ENCODE data around the gene SBSN. TPM values are rescaled to one million over a fixed set of nuclear protein-coding genes. Genes with fewer than 3 reads are reported as not detected.

The SBSN gene
- total and polyA plus RNA-seq, 2 experiments from 2014 or later = 3.2 to 7.9 TPM

- Histone ChIP-seq H3F3A (ENCODE audit: insufficient read depth) (no peaks in the 10 kb centered on the region; the same call in 1 of the 2 replicates), H3K4me1 (ENCODE audit: insufficient read depth) (peaks cover 8% of the 10 kb centered on the region)
- 38 to 46% methylated on average over 6 of the region's 6 CpGs for WGBS, 2 experiments (ENCODE audit: low coverage in 1 of 2, low lambda C conversion rate in 2 of 2, missing lambda C conversion rate in 2 of 2)
These were observed 3.2 kb upstream of the SBSN start for GRCh38 chr19:35531291-35531690.

GRCh38 chr19:35529241-35530218 is 1.4 kb upstream of the SBSN start:
- H3K9me3 ChIP-seq (ENCODE audit: low read depth) = no peaks in the 10 kb centered on the region
- no peaks in the 10 kb centered on the region for H3K79me2 ChIP-seq (ENCODE audit: insufficient read depth)
- in situ Hi-C loops (cut with MboI) = no loop called here
- H3F3A ChIP-seq (ENCODE audit: insufficient read depth) = no peaks in the 10 kb centered on the region; the same call in 1 of the 2 replicates
- no peaks in the 10 kb centered on the region for H3K36me3 ChIP-seq (ENCODE audit: low read depth)
- H3K27ac ChIP-seq = no peak overlapping the region
- no peak overlapping the region for H3K4me2 ChIP-seq (ENCODE audit: unreplicated experiment)
- TF ChIP-seq EZH2 (IDR thresholded peaks at IDR 0.05; ENCODE audit: insufficient read depth, poor library complexity, severe bottlenecking) (no peak), EZH2phosphoT487 (IDR thresholded peaks at IDR 0.05; ENCODE audit: insufficient read depth, low read depth) (no peak)
- H3K9me2 ChIP-seq (ENCODE audit: insufficient read depth) = no peaks in the 10 kb centered on the region
- no peak for DNase-seq
- H3K27me3 ChIP-seq (replicated peaks; ENCODE audit: insufficient read depth) = no peaks in the 10 kb centered on the region
- no peak overlapping the region for H2AFZ ChIP-seq
- H3K4me3 ChIP-seq = no peak overlapping the region
- H3K4me1 ChIP-seq (ENCODE audit: insufficient read depth) = peaks cover 8% of the 10 kb centered on the region
- WGBS, 2 experiments (ENCODE audit: low coverage in 1 of 2, low lambda C conversion rate in 2 of 2, missing lambda C conversion rate in 2 of 2) = 58 to 60% methylated on average over 18 to 19 of the region's 19 CpGs
- H3K9ac ChIP-seq = no peak overlapping the region
- H4K20me1 ChIP-seq (ENCODE audit: insufficient read depth) = no peaks in the 10 kb centered on the region

More at GRCh38 chr19:35531291-35531690, 3.2 kb upstream of the SBSN start:
- H3K4me3 ChIP-seq = no peak overlapping the region
- TF ChIP-seq EZH2phosphoT487 (IDR thresholded peaks at IDR 0.05; ENCODE audit: insufficient read depth, low read depth) (no peak), EZH2 (IDR thresholded peaks at IDR 0.05; ENCODE audit: insufficient read depth, poor library complexity, severe bottlenecking) (no peak)
- no peak for DNase-seq
- in situ Hi-C loops (cut with MboI) = no loop called here
- H3K4me2 ChIP-seq (ENCODE audit: unreplicated experiment) = no peak overlapping the region
- H3K27me3 ChIP-seq (replicated peaks; ENCODE audit: insufficient read depth) = no peaks in the 10 kb centered on the region
- no peaks in the 10 kb centered on the region for H3K9me2 ChIP-seq (ENCODE audit: insufficient read depth)
- no peaks in the 10 kb centered on the region for H3K36me3 ChIP-seq (ENCODE audit: low read depth)
- H3K79me2 ChIP-seq (ENCODE audit: insufficient read depth) = no peaks in the 10 kb centered on the region
- no peak overlapping the region for H3K9ac ChIP-seq
- no peaks in the 10 kb centered on the region for H3K9me3 ChIP-seq (ENCODE audit: low read depth)
- H3K27ac ChIP-seq = no peak overlapping the region
- no peaks in the 10 kb centered on the region for H4K20me1 ChIP-seq (ENCODE audit: insufficient read depth)
- H2AFZ ChIP-seq = no peak overlapping the region

GRCh38 chr19:35525873-35526272 is 2.2 kb downstream of the SBSN start:
- Histone ChIP-seq H3K36me3 (ENCODE audit: low read depth) (no peaks in the 10 kb centered on the region), H3F3A (ENCODE audit: insufficient read depth) (no peaks in the 10 kb centered on the region; the same call in 1 of the 2 replicates), H4K20me1 (ENCODE audit: insufficient read depth) (no peaks in the 10 kb centered on the region), H3K9me3 (ENCODE audit: low read depth) (no peaks in the 10 kb centered on the region), H3K9me2 (ENCODE audit: insufficient read depth) (no peaks in the 10 kb centered on the region), H3K4me3 (no peak overlapping the region), H3K27me3 (replicated peaks; ENCODE audit: insufficient read depth) (no peaks in the 10 kb centered on the region), H3K27ac (no peak overlapping the region), H2AFZ (no peak overlapping the region), H3K9ac (no peak overlapping the region), H3K79me2 (ENCODE audit: insufficient read depth) (no peaks in the 10 kb centered on the region), H3K4me1 (ENCODE audit: insufficient read depth) (peaks cover 8% of the 10 kb centered on the region), H3K4me2 (ENCODE audit: unreplicated experiment) (no peak overlapping the region)
- TF ChIP-seq EZH2phosphoT487 (IDR thresholded peaks at IDR 0.05; ENCODE audit: insufficient read depth, low read depth) (no peak), EZH2 (IDR thresholded peaks at IDR 0.05; ENCODE audit: insufficient read depth, poor library complexity, severe bottlenecking) (no peak)
- 83 to 91% methylated on average over 4 of the region's 4 CpGs for WGBS, 2 experiments (ENCODE audit: low coverage in 1 of 2, low lambda C conversion rate in 2 of 2, missing lambda C conversion rate in 2 of 2)
- in situ Hi-C loops (cut with MboI) = no loop called here
- DNase-seq = no peak

GRCh38 chr19:35524181-35524837 is 3.8 kb downstream of the SBSN start:
- Histone ChIP-seq H3K9me3 (ENCODE audit: low read depth) (no peaks in the 10 kb centered on the region), H3K79me2 (ENCODE audit: insufficient read depth) (no peaks in the 10 kb centered on the region), H3K9me2 (ENCODE audit: insufficient read depth) (no peaks in the 10 kb centered on the region), H3K27me3 (replicated peaks; ENCODE audit: insufficient read depth) (no peaks in the 10 kb centered on the region), H3K4me1 (ENCODE audit: insufficient read depth) (peaks cover 11% of the 10 kb centered on the region), H2AFZ (no peak overlapping the region), H3K9ac (no peak overlapping the region), H3K4me3 (no peak overlapping the region), H4K20me1 (ENCODE audit: insufficient read depth) (no peaks in the 10 kb centered on the region), H3F3A (ENCODE audit: insufficient read depth) (peaks cover 5% of the 10 kb centered on the region), H3K27ac (no peak overlapping the region), H3K4me2 (ENCODE audit: unreplicated experiment) (no peak overlapping the region), H3K36me3 (ENCODE audit: low read depth) (no peaks in the 10 kb centered on the region)
- no peak for TF ChIP-seq EZH2 (IDR thresholded peaks at IDR 0.05; ENCODE audit: insufficient read depth, poor library complexity, severe bottlenecking)
- no peak for TF ChIP-seq EZH2phosphoT487 (IDR thresholded peaks at IDR 0.05; ENCODE audit: insufficient read depth, low read depth)
- in situ Hi-C loops (cut with MboI) = no loop called here
- no peak for DNase-seq
- 52 to 53% methylated on average over 11 of the region's 11 CpGs for WGBS, 2 experiments (ENCODE audit: low coverage in 1 of 2, low lambda C conversion rate in 2 of 2, missing lambda C conversion rate in 2 of 2)

All from GM23248 (cell line).